ENCODE results near the gene ULK3.

DNA sequence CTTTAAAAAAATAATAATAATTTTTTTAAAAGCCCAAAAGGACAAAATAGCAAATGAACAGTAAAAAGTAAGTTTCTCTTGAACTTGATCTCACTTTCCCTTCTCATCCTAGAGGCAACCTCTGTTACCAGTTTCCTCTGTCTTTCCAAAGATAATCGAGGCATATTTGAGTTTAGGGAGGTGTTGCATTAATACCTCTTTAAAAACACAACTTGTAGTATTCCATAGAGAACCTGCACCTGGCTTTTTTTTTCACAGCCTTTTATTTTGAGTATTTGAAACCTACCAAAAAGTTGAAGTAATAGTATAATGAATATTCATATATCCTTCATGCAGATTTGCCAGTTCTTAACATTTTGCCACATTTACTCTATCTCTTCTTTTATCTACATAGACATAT is 51.9 kb downstream of the ULK3 start:
- TF ChIP-seq, protein P1, sequence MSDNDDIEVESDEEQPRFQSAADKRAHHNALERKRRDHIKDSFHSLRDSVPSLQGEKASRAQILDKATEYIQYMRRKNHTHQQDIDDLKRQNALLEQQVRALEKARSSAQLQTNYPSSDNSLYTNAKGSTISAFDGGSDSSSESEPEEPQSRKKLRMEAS (IDR thresholded peaks at IDR 0.05; ENCODE audit: insufficient read depth, insufficient read length) = no peak
- TF ChIP-seq, protein P2, sequence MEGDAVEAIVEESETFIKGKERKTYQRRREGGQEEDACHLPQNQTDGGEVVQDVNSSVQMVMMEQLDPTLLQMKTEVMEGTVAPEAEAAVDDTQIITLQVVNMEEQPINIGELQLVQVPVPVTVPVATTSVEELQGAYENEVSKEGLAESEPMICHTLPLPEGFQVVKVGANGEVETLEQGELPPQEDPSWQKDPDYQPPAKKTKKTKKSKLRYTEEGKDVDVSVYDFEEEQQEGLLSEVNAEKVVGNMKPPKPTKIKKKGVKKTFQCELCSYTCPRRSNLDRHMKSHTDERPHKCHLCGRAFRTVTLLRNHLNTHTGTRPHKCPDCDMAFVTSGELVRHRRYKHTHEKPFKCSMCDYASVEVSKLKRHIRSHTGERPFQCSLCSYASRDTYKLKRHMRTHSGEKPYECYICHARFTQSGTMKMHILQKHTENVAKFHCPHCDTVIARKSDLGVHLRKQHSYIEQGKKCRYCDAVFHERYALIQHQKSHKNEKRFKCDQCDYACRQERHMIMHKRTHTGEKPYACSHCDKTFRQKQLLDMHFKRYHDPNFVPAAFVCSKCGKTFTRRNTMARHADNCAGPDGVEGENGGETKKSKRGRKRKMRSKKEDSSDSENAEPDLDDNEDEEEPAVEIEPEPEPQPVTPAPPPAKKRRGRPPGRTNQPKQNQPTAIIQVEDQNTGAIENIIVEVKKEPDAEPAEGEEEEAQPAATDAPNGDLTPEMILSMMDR (IDR thresholded peaks at IDR 0.05; ENCODE audit: extremely low read depth in 1 of 2, insufficient read depth in 1 of 2, low read depth in 1 of 2, low read length in 2 of 2) = no peak
- TF ChIP-seq POLR2A (IDR thresholded peaks at IDR 0.05; ENCODE audit: low read depth, low read length) (no peak), MYC (IDR thresholded peaks at IDR 0.05; ENCODE audit: low read depth, low read length) (no peak), GATA2 (IDR thresholded peaks at IDR 0.05; ENCODE audit: insufficient read depth, insufficient read length, low read depth, low read length) (no peak), EZH2 (IDR thresholded peaks at IDR 0.05; ENCODE audit: borderline replicate concordance, low read depth, low read length, severe bottlenecking) (no peak), POLR2AphosphoS5 (IDR thresholded peaks at IDR 0.05; ENCODE audit: insufficient read depth, low read depth, low read length) (no peak)

Measured in endothelial cell of umbilical vein (primary cell).